ENCODE measurements around the gene ZCCHC7. TPM values are rescaled to one million over a fixed set of nuclear protein-coding genes. Genes with fewer than 3 reads are reported as not detected.

ZCCHC7 gene
- total and polyA plus RNA-seq, 9 of the 15 experiments (the other 6 are each of a cell fraction or from before 2014, with no cell fraction given): 34.1 to 68.9 (median 48.8) TPM

DNA sequence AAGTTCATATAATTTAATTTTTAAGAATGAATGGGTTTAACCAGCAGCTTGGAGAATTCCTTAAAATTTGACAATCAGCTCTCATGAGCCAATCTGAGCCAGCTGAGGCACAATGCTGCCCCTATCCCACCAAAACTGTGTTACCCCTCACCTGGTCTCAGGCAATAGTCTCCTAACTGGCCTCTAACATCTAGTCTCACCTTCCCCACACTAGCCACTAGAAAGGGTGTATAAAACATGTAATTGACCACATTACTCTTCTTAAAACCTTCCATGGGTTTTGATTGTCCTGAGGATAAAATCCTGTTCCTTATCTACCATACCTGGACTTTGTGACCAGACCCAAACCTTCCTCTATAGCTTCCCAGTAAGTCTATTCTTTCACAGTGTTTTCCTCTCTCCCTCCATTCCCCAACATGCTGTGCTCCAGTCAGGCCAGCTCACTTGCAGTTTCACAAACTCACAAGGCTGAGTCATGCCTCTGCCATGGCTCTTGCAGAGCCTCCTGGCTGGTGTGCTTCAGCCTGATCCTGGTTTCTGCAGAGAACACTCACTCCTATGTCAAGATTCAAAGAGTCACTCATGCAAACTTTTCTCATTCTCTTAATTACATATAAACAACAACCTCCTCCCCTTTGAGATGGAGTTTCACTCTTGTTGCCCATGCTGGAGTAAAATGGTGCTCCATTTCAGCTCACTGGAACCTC is 16.0 kb upstream of the ZCCHC7 start (continued):
- TF ChIP-seq, protein P1, sequence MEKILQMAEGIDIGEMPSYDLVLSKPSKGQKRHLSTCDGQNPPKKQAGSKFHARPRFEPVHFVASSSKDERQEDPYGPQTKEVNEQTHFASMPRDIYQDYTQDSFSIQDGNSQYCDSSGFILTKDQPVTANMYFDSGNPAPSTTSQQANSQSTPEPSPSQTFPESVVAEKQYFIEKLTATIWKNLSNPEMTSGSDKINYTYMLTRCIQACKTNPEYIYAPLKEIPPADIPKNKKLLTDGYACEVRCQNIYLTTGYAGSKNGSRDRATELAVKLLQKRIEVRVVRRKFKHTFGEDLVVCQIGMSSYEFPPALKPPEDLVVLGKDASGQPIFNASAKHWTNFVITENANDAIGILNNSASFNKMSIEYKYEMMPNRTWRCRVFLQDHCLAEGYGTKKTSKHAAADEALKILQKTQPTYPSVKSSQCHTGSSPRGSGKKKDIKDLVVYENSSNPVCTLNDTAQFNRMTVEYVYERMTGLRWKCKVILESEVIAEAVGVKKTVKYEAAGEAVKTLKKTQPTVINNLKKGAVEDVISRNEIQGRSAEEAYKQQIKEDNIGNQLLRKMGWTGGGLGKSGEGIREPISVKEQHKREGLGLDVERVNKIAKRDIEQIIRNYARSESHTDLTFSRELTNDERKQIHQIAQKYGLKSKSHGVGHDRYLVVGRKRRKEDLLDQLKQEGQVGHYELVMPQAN (IDR thresholded peaks at IDR 0.05; ENCODE audit: borderline replicate concordance): no peak
- TF ChIP-seq, protein P2, sequence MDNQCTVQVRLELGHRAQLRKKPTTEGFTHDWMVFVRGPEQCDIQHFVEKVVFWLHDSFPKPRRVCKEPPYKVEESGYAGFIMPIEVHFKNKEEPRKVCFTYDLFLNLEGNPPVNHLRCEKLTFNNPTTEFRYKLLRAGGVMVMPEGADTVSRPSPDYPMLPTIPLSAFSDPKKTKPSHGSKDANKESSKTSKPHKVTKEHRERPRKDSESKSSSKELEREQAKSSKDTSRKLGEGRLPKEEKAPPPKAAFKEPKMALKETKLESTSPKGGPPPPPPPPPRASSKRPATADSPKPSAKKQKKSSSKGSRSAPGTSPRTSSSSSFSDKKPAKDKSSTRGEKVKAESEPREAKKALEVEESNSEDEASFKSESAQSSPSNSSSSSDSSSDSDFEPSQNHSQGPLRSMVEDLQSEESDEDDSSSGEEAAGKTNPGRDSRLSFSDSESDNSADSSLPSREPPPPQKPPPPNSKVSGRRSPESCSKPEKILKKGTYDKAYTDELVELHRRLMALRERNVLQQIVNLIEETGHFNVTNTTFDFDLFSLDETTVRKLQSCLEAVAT (IDR thresholded peaks at IDR 0.05): no peak
- TF ChIP-seq C11orf30 (IDR thresholded peaks at IDR 0.05; ENCODE audit: low read depth) (peak; percentile 65), MEIS2 (IDR thresholded peaks at IDR 0.05; ENCODE audit: partially characterized antibody) (no peak), HEY1 (CRISPR knock-in tag; IDR thresholded peaks at IDR 0.05; ENCODE audit: borderline replicate concordance) (no peak), POLR3A (IDR thresholded peaks at IDR 0.05; ENCODE audit: borderline replicate concordance, extremely low read depth, insufficient read depth, insufficient read length) (no peak), ZNF764 (CRISPR knock-in tag; IDR thresholded peaks at IDR 0.05; ENCODE audit: low read depth) (no peak), LARP7 (IDR thresholded peaks at IDR 0.05) (no peak), MCM7 (IDR thresholded peaks at IDR 0.05) (no peak), RNF2 (IDR thresholded peaks at IDR 0.05) (no peak), HDAC3 (IDR thresholded peaks at IDR 0.05; ENCODE audit: borderline replicate concordance, partially characterized antibody) (no peak), ZNF583 (CRISPR knock-in tag; IDR thresholded peaks at IDR 0.05) (no peak), ZNF57 (CRISPR knock-in tag; IDR thresholded peaks at IDR 0.05) (no peak), MYC (IDR thresholded peaks at IDR 0.05; ENCODE audit: low read depth, low read length) (no peak), MYC (CRISPR knock-in tag; IDR thresholded peaks at IDR 0.05; ENCODE audit: borderline replicate concordance, low read depth) (no peak), ZNF830 (CRISPR knock-in tag; IDR thresholded peaks at IDR 0.05) (no peak), SMC3 (conservative IDR thresholded peaks at IDR 0.05; ENCODE audit: insufficient read depth, low read depth, low read length) (no peak), MTA3 (IDR thresholded peaks at IDR 0.05; ENCODE audit: borderline replicate concordance) (0 out of 2 replicates have a peak, but pooled peaks have one; percentile 44), ZNF239 (CRISPR knock-in tag; IDR thresholded peaks at IDR 0.05) (no peak)
- TF ChIP-seq, protein P3, sequence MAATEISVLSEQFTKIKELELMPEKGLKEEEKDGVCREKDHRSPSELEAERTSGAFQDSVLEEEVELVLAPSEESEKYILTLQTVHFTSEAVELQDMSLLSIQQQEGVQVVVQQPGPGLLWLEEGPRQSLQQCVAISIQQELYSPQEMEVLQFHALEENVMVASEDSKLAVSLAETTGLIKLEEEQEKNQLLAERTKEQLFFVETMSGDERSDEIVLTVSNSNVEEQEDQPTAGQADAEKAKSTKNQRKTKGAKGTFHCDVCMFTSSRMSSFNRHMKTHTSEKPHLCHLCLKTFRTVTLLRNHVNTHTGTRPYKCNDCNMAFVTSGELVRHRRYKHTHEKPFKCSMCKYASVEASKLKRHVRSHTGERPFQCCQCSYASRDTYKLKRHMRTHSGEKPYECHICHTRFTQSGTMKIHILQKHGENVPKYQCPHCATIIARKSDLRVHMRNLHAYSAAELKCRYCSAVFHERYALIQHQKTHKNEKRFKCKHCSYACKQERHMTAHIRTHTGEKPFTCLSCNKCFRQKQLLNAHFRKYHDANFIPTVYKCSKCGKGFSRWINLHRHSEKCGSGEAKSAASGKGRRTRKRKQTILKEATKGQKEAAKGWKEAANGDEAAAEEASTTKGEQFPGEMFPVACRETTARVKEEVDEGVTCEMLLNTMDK (IDR thresholded peaks at IDR 0.05; ENCODE audit: borderline replicate concordance, insufficient read depth, low read depth, low read length, poor library complexity, severe bottlenecking): no peak
- TF ChIP-seq, protein P4, sequence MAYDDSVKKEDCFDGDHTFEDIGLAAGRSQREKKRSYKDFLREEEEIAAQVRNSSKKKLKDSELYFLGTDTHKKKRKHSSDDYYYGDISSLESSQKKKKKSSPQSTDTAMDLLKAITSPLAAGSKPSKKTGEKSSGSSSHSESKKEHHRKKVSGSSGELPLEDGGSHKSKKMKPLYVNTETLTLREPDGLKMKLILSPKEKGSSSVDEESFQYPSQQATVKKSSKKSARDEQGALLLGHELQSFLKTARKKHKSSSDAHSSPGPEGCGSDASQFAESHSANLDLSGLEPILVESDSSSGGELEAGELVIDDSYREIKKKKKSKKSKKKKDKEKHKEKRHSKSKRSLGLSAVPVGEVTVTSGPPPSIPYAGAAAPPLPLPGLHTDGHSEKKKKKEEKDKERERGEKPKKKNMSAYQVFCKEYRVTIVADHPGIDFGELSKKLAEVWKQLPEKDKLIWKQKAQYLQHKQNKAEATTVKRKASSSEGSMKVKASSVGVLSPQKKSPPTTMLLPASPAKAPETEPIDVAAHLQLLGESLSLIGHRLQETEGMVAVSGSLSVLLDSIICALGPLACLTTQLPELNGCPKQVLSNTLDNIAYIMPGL (CRISPR knock-in tag; IDR thresholded peaks at IDR 0.05): no peak
- TF ChIP-seq, protein P5, sequence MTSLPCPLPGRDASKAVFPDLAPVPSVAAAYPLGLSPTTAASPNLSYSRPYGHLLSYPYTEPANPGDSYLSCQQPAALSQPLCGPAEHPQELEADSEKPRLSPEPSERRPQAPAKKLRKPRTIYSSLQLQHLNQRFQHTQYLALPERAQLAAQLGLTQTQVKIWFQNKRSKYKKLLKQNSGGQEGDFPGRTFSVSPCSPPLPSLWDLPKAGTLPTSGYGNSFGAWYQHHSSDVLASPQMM (CRISPR knock-in tag; IDR thresholded peaks at IDR 0.05): no peak
